ENCODE data around the gene DUSP28.

DNA sequence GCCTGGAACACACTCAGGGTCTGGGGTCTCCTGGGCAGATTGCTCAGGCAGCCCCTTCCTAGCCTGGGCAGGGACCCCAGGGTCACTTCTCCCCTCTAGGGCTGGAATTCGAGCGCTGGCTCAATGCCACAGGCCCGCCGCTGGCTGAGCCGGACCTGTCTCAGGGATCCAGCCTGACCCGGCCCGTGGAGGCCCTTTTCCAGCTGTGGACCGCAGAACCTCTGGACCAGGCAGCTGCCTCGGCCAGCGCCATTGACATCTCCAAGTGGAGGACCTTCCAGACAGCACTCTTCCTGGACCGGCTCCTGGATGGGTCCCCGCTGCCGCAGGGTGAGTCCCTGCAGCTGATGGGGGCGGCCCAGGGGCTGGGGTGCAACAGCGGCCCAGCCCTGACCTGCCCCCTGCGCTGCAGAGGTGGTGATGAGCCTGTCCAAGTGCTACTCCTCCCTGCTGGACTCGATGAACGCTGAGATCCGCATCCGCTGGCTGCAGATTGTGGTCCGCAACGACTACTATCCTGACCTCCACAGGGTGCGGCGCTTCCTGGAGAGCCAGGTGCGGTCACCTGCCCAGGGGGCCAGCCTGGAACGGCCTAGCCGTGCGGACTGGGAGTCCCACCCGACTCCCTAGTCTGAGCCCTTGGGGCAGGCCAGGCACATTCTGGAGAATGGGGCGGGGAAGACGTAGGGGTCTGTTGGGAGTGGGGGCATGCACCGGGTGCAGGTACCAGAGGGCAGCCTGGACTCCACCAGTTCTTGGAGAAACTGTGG is 16.5 kb downstream of the DUSP28 start:
- TF ChIP-seq REST (tag by site-specific recombination; IDR thresholded peaks at IDR 0.05) (no peak), ZSCAN16 (tag by site-specific recombination; IDR thresholded peaks at IDR 0.05) (no peak), MEIS1 (CRISPR knock-in tag; IDR thresholded peaks at IDR 0.05; ENCODE audit: borderline replicate concordance) (no peak), PBX3 (CRISPR knock-in tag; IDR thresholded peaks at IDR 0.05) (no peak), ZNF701 (tag by site-specific recombination; IDR thresholded peaks at IDR 0.05) (no peak), ZNF791 (tag by site-specific recombination; IDR thresholded peaks at IDR 0.05) (no peak), ZNF792 (tag by site-specific recombination; IDR thresholded peaks at IDR 0.05) (no peak), ZNF292 (tag by site-specific recombination; IDR thresholded peaks at IDR 0.05; ENCODE audit: borderline replicate concordance, low read depth) (no peak), ZNF324 (tag by site-specific recombination; IDR thresholded peaks at IDR 0.05) (no peak)
- TF ChIP-seq, protein P1, sequence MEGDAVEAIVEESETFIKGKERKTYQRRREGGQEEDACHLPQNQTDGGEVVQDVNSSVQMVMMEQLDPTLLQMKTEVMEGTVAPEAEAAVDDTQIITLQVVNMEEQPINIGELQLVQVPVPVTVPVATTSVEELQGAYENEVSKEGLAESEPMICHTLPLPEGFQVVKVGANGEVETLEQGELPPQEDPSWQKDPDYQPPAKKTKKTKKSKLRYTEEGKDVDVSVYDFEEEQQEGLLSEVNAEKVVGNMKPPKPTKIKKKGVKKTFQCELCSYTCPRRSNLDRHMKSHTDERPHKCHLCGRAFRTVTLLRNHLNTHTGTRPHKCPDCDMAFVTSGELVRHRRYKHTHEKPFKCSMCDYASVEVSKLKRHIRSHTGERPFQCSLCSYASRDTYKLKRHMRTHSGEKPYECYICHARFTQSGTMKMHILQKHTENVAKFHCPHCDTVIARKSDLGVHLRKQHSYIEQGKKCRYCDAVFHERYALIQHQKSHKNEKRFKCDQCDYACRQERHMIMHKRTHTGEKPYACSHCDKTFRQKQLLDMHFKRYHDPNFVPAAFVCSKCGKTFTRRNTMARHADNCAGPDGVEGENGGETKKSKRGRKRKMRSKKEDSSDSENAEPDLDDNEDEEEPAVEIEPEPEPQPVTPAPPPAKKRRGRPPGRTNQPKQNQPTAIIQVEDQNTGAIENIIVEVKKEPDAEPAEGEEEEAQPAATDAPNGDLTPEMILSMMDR (tag by site-specific recombination; IDR thresholded peaks at IDR 0.05) = no peak

Measured in HEK293 (cell line).